GM12892 (cell line): Measurements from ENCODE around the gene C1QL1.

Experiments
- POLR2A ChIP-seq: IDR thresholded peaks from 2 replicates; pipeline ENCODE4 v1.6.1; 2011; ENCODE audit warnings: low read depth, low read length, control low read depth
- POLR2AphosphoS5 ChIP-seq: IDR thresholded peaks from 2 replicates; pipeline ENCODE4 v1.6.1; 2011; ENCODE audit warnings: low read depth, low read length, control low read depth
- TAF1 ChIP-seq: IDR thresholded peaks from 2 replicates; pipeline ENCODE4 v1.6.1; 2011; ENCODE audit warnings: low read depth, mild to moderate bottlenecking, control low read depth, low read length, borderline replicate concordance

DNA sequence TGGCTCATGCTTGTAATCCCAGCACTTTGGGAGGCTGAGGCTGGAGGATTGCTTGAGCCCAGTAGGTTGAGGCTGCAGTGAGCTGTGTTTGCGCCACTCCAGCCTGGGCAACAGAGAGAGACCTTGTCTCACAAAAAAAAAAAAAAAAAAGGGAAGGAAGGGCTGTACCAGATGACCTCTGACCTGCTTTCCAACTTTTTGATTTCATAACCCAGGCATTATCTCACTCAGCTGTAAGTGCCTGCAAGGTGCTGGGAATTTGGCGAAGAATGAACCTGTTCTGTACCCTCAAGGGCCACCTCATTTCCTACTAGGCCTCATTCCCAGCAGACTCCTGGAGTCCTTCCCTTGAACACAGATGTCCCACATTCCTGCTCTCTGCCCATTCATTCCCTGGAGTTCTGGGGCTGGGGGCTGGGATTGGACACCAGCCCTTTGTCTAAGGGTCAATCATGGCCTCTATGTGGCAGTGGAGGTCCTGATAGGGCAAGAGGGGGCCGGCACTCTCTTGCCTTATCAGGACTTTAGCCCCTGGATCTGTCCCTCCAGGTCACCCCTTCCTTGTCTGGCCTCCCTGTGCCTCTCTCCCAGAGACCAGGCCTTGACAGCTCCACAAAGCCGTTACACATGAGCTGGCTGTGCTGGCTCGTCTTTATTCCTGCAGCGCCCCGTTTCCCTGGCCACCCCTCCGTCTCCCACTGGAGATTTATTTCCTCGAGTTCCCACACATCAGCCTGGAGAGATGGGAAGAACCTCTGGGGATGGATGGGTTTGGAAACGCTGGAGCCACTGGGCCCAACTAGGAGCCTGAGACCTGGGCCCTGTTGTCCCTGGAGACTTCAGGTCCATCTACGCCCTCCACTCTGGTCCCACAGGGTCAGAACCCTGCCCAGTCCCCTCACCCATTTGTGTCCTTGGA, 52.0 kb downstream of the C1QL1 start:
- TF ChIP-seq POLR2A (no peak), TAF1 (no peak), POLR2AphosphoS5 (no peak)
